Epithelial cell of esophagus (primary cell): ENCODE measurements around the gene UNKL.

Source experiments
- DNase-seq: peaks from one replicate; pipeline ENCODE4 v3.0.0; 2010; ENCODE audit warnings: low read depth
- H3K4me3 ChIP-seq: 2 replicates; pipeline ENCODE4 v1.5.1; 2011; ENCODE audit warnings: mild to moderate bottlenecking, low read length, control low read depth
- TF ChIP-seq, protein P1 (sequence below): IDR thresholded peaks from 2 replicates; pipeline ENCODE4 v1.5.1; 2011; ENCODE audit warnings: low read depth, mild to moderate bottlenecking, low read length, control low read depth, inconsistent platforms; ENCODE audit not compliant: insufficient read depth; ENCODE audit errors: missing control alignments

The UNKL gene

GRCh38 chr16:1451702-1452392 lies 37.3 kb upstream of the UNKL start:
- H3K4me3 ChIP-seq, result no peak overlapping the region
- TF ChIP-seq, protein P1, sequence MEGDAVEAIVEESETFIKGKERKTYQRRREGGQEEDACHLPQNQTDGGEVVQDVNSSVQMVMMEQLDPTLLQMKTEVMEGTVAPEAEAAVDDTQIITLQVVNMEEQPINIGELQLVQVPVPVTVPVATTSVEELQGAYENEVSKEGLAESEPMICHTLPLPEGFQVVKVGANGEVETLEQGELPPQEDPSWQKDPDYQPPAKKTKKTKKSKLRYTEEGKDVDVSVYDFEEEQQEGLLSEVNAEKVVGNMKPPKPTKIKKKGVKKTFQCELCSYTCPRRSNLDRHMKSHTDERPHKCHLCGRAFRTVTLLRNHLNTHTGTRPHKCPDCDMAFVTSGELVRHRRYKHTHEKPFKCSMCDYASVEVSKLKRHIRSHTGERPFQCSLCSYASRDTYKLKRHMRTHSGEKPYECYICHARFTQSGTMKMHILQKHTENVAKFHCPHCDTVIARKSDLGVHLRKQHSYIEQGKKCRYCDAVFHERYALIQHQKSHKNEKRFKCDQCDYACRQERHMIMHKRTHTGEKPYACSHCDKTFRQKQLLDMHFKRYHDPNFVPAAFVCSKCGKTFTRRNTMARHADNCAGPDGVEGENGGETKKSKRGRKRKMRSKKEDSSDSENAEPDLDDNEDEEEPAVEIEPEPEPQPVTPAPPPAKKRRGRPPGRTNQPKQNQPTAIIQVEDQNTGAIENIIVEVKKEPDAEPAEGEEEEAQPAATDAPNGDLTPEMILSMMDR, result no peak
- DNase-seq, result no peak

DNA sequence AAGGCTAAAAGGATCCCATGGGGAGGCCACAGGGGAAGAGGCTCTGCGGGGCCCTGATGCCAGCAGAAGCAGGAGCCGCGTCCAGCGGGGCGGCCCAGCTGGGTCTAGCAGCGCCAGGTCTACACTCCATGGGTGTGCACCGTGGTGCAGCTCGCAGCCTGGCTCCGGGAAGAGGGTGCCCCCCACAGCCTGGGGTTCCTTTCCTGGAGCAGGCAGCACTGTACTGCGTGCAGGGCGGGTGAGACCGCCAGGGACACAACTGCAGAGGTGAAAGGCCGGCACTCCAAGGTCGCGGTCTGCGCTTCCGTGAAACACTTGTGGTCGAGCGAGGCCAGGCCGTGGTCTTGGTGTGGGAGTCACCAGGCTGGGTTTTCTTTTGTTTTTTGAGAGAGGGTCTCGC lies 36.3 kb upstream of the UNKL start:
- TF ChIP-seq, protein P1, result no peak
- DNase-seq, result no peak
- no peak overlapping the region for H3K4me3 ChIP-seq

DNA sequence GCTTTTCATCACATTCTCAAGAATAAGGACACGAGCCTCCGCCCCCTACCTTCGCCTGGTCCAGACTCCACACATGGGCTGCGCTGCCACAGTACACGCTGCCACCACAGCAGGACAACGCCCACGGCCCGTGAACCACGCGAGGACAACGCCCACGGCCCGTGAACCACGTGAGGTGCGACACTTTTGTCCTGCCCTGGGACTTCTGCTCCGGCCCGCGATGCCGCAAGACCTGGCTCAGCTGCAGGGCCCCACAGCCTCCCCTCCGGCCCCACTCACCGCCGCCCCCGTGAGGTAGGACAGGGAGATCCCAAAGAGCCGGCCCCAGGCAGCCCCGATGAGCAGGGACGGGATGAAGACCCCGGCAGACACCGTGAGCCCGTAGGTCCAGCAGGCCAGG lies 35.7 kb upstream of the UNKL start:
- TF ChIP-seq, protein P1, result no peak
- no peak overlapping the region for H3K4me3 ChIP-seq
- DNase-seq, result no peak

- TF ChIP-seq, protein P1, result no peak
- no peak overlapping the region for H3K4me3 ChIP-seq
- DNase-seq, result no peak
Measured at GRCh38 chr16:1449201-1449788, 34.8 kb upstream of the UNKL start.

DNA sequence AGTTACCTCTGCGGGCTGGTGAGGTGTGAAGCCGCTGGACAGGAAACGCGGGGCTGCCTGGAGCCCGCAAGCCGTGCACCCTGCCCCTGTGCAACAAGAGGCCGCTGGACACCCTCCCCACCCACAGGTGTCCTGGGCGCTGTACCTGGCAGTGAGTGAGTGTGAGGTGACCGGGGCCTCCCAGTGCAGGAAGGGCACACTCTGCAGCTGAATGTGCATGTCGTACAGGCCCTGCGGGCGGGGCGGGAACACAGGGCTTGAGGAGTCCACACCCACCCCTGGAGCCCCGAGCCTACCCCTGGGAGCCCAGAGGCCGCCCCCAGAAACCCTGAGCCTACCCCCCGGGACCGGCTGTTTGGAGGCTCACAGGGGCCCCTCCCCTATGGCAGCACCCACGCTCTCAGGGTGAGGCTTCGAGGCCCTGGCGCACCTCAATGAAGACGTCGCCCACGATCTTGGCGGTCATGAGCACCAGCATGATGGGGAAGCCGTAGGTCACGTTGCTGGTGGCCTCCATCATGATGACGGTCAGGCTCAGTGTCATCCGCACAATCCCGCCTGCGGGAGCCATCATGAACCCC lies 34.1 kb upstream of the UNKL start:
- TF ChIP-seq, protein P1, result no peak
- H3K4me3 ChIP-seq, result no peak overlapping the region
- no peak for DNase-seq

DNA sequence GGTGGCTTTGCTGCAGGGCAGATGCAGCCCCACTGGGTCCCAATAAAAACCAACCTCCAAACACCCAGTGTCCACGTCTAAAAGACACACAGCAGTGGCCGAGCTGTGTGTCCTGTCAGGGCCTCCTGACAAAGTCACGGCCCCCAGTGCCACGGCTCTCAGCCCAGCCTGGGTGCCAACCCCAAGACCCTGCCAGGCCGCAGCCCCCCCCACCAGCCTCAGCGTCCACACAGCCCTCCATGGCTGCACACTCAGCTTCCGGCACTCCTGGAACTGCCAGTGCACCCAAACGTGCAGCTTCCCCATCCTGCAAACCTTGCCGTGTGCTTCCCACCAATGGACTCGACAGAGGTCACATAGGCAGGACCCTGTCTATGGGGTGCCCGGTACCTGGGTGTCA lies 33.5 kb upstream of the UNKL start:
- H3K4me3 ChIP-seq, result no peak overlapping the region
- TF ChIP-seq, protein P1, result no peak
- no peak for DNase-seq
